Stimulated activated CD8-positive, alpha-beta memory T cell treated with anti-CD3 and anti-CD28 coated beads, Interleukin-7, amount 100 ng/mL, for 1 hour (primary cell): Measurements from ENCODE around the gene FAM47E.
"Not testable (repeated sequence)": the region's sequence is repeated elsewhere in the genome, so short reads cannot be mapped to it uniquely, and the experiment has no call there.

ENCODE experiments used
- DNase-seq, 2 donors: peaks; one replicate each; pipeline ENCODE4 v3.0.0-alpha.2; 2020; ENCODE audit warnings: low read depth in 2 of 2

FAM47E gene

DNA sequence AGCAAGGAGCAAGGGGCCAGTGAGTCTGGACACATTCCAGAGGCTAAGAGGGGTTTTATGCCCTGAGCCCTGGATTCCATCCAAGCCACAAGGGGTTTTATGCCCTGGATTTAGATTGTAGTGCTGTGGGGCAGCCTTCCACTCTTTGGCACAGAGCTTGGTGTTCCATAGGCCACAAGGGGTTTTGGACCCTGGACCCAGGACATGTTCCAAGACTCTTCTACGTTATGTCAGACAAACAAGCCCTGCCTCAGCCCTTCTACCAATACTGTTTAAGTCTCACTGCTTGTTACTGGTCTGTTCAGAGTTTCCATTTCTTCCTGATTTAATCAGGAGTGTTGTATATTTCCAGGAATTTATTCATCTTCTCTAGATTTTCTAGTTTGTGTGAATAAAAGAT is 25.1 kb upstream of the FAM47E start:
- no peak for DNase-seq

DNA sequence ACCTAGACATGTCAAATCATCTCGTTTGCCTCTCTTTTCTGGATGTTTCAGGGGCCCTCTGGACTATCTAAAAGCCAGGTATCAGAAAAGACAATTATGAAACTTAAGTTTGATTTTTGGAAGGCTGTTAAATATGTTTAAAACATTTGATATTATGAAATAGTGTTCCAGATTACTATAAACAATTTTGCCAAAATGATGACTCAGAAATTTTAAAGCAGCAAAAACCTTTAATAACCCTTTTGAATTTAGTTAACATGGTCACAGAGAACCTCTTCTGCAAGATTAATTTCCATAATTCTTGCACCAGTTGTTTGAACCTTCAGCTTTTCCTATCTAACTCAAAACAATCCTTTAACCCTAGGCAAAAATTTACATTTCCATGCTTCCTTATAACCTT is 18.8 kb upstream of the FAM47E start:
- DNase-seq, result no peak

DNA sequence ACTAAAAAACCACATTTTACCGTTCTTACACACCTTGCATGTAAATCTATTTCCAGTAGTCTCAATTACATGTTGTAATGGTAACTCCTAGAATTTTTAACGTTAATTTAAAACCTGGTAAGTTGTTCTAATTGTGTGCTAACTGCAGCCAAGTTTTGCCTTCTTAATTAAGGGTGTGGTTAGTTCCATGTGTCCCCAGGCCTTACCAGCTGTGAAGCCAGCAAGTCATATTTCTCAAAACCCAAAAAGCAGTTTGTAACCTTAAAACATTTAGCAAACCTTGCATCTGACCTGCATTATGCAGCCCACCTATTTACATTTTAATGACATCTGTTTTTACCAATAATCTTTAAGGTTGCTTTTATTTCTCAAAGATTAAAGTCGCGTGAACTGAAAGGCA is 18.4 kb upstream of the FAM47E start:
- DNase-seq, result no peak

DNA sequence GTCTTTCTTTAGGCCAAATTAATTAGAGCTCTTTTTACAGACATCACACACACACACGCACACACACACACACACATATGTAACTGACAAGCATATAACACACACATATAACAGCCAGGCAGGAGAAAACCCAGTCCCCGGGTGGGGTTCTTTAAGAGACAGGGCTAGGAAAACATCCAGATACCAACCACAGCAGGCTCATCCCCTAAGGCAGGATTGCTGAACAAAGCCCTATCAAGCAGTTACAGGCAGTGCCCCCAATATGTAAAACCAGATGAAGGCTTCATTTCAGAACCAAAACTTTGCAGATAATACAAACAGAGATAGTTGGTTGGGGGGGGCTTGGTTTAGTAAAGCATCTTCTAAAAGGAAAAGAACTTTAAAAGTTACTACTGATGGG is 18.0 kb upstream of the FAM47E start:
- no peak for DNase-seq

DNA sequence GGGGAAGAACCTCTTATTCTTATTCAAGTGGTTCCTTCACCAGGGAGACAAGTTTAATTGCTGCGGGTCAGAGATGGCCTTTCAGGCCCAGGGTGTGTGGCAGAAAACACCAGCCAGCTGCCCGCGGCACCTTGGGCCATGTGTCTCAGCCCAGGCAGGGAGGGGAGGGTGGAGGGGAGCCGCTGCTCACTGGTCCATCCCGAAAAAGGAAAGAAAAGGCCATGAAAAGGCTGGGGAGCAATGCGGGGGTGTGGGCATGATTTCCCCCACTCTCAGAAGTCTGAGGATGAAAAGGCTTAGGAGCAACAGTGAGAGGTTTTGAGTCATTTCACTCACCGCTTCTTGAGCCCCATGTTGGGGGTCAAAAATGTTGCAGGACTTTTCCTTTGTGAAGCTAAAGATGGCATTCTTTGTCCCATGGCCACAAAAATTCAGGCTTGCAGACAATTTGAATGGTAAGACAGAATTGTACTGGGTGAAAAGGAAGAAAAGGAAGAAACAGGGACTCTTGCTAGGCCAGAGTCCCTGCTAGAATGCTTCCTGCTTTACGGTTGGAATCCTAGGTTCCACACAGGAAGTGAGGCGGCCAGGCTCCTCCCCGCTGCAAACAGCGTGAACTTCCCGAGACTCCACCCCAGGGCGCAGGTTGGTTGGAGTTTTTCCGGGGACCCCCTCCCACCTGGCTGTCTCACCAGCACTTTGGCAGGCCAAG is 17.4 kb upstream of the FAM47E start:
- DNase-seq, result no peak

DNA sequence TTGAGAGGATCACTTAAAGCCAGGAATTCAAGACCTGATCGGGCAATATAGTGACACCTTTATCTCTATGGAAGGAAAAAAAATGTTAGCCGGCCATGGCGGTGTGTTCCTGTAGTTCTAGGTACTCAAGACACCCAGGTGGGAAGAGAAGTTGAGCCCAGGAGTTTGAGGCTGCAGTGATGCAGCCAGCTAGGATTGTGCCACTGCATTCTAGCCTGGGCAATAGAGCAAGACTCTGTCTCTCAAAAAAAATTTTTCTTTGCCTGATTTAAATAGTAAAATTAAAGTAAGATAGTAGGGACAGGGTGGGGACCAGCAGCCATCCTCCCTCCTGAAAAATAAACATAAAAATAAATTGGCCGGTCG is 16.9 kb upstream of the FAM47E start:
- DNase-seq, result no peak

DNA sequence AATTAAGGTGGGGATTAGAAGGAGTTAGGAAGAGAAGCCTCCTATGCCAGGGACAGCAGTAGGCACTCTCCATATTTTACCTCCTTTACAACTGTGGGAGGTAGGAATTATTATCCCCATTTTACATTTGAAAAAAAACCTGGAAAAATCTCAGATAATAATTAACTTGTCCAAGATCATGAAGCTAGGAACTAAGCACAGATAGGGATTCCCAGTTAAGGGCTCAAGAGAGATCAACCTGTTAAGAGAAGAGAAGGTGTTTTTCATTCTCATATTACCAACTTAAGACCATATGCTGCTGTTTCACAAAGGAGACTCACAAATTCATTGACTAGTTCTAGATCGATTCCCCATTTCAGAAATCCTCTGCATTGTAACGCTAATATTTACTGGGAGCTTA is 16.1 kb upstream of the FAM47E start:
- no peak for DNase-seq

DNA sequence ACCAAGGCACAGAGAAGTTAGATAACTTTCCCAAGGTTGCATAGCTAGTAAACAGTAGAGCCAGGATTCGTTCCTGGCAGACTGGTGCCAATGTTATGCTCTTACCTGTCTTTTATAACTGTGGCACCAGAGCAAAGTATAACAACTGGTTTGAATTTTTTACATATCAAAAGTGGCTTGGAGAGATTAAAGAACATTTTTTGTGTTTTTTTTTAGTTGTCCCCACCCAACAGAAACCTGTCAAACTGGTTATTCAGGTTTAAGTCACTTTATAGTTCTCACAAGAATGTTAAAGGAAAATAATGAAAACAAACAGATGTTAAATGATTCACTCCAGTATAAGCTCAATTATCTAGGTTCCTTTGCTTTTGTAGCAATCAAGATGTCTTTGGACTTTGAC is 15.6 kb upstream of the FAM47E start:
- no peak for DNase-seq

DNA sequence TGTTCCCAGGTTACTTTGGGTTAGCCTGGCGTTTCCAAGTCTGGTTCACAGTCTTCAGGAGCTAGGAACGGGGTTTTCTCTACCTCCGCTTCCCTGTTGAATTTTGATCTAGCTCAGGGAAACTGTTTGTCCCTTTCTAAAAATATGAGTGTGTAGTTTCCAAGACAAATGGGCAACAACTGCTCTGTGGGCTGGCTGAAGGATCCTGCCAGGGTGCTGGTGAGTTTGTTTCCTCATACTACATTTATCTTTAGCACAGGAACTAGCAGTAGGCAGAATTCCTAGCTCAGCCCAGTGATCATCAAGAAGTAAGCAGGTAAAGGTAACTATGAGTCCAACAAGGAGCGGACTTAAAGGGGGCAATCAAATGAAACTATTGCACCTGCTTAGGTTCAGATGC is 13.3 kb upstream of the FAM47E start:
- no peak for DNase-seq

DNA sequence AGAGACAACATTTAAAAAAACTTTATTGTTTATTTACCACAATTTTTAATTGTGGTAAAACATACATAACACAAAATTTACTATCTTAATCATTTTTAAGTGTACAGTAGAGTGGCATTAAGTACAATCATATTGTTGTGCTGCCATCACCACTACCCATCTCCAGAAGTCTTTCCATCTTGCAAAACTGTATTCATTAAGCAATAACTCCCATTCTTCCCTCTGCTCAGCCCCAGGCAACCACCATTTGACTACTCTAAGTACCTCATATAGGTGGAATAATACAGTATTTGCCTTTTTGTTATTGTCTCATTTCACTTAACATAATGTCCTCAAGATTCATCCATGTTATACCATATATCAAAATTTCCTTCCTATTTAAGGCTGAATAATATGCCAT is 12.8 kb upstream of the FAM47E start:
- DNase-seq, result no peak

DNA sequence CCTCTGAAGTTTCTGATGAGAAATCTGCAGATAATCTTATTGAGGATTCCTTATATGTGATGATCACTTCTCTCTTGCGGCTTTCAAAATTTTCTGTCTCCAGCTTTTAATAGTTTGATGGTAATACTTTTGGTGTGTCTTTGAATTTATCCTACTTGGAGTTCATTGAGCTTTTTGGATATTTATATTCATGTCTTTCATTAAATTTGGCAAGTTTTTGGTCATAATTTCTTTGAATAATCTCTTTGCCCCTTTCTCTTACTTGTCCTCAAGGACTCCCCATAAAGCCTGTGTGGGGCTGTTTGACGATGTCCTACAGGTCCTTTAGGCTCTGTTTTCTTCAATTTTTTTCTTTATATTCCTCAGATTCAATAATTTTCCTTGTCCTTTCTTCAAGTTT is 11.3 kb upstream of the FAM47E start:
- no peak for DNase-seq

DNA sequence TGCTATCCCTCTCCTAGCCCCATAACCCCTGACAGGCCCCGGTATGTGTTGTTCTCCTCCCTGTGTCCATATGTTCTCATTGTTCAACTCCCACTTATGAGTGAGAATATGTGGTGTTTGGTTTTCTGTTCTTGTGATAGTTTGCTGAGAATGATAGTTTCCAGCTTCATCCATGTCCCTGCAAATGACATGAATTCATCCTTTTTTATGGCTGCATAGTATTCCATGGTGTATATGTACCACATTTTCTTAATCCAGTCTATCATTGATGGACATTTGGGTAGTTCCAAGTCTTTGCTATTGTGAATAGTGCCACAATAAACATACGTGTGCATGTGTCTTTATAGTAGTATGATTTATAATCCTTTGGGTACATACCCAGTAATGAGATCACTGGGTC is 7.6 kb upstream of the FAM47E start:
- not testable (repeated sequence) for DNase-seq

DNA sequence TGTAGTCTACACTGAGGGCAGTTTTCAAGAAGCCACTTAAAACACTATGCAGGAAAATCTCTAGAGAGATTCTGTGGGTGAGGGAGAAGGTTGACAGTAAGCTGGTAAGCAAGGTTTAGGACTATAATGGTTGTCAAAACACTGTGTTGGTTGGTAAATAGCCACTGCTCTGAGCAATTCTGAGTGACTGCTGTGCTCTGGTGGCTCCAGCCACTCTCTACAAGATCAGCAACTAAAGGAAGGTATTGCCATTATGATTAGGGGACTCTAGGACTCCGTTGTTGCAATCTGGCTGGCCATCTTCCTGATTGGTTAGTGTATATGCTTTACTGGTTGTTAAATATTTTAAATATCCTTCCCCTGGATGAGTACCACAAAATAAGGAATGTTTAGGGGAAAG is 5.5 kb upstream of the FAM47E start:
- no peak for DNase-seq

DNA sequence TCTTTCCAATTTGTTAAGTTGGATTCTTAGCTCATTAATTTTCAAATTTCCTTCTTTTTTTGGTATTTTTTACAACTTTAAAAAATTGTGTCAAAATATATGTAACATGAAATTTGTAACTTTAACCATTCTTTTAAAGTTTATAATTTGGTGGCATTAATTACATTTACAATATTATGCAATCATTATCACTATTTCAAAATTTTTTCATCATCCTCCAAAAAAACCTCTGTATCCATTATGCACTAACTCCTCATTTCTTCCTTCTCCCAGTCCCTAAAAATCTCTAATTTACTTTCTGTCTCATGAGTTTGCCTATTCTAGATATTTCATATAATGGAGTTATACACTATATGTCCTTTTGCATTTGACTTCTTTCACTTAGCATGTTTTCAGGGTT is 4.7 kb upstream of the FAM47E start:
- DNase-seq, result no peak

DNA sequence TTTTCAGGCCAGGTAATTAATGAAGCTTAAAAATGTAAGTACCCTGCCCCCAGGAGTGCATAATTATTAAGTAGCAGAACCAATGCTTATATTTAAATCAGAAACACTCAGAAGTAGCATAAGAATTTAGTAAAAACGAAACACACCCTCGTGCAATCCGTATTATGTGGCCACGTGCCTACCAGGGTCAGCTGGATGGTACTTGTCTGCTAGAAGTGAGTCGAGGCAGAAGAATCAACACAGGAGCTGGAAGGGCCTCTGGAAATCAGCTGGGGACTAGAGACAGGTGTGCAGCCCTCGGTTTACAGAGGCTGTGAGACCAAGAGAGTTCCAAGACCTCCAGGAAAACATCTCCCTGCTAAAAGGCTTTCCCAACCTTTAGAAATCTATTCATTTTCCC is 559 bp upstream of the FAM47E start:
- no peak for DNase-seq

DNA sequence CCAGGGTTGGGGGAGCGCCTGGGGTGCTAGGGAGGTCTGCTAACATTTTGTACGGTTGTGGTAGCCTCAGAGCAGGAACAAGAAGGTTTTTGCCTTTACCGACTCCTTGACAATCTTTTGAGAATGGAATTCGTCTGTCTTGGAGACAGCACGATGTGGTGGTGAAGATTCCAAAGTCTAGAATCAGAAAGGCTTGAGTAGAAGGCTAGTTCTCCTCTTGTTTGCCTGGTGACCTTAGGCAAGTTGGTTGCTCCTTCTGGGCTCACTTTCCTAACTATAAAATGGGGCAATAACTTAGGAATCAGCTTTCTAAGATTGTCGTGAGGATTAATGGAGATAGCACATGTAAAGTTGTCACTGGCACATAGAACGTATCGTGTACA is 741 bp downstream of the FAM47E start:
- DNase-seq, result no peak

DNA sequence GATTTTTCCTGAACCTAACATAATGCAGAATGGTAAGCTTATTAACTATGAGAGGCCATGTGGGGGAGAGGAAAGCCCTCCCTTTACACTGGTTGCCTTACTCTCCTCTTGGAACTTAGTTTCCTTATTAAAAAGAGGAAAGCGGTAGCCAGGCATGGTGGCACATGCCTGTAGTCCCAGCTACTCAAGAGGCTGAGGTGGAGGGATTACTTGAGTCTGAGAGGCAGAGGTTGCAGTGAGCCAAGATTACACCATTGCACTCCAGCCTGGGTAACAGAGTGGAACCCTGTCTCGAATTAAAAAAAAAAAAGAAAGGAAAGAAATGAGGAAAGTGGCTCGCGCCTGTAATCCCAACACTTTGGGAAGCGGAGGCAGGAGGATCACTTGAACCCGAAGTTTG is 2.0 kb downstream of the FAM47E start:
- no peak for DNase-seq

DNA sequence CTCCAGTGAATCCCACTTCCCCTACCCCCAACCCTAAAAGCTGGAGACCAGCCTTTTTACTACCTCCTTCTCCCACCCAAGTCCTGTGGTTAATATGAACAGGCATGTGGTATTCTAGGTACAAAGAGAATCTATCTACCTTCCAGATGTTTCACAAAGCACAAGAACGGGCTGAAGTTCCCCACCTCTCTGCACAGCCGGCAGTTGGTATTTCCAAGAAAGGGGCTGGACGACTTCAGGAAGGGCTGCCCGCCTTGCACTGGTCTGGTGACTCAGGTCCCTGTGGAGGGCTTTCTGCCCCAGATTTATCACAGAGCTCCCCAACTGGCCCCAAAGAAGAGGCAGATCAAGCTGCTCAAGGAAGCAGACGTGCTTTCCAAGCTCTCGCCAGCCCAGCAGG is 4.5 kb downstream of the FAM47E start:
- no peak for DNase-seq

DNA sequence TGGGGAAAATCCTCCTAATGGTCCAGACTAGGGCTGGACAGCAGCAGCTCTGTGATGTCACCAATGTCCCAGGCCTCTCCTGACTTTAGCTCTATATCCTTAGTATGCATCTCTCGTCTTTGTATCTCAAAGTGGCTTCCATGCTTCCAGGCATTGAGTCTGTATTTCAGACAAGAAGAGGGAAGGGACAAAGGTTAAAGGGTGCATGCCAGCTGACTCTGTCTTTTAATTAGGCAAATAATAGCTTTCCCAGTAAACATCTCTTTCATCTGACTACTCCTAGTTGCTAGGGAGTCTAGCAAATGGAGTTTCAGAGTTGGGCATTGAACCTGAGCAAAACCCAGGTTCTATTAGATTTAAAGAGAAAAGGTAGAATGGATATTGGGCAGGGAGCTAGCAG is 5.4 kb downstream of the FAM47E start:
- no peak for DNase-seq

DNA sequence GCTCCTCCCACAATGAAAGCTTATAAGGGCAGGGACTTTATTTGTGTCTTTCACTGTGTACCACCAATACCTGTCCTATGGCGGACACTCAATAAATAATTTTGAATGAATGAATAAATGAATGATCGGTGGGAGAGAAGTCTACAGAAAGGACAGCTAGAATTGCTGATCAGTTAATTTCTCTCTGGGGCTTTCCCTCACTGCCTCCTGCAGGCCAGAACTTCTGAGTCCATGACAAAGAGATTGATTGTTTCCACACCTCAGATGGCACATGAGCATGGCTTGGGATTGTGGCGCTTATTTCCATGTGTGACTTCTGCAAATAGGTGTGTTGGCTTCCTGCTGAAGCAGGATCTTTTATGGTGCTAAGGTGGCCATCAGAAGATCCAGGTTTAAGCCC is 6.3 kb downstream of the FAM47E start:
- no peak for DNase-seq

DNA sequence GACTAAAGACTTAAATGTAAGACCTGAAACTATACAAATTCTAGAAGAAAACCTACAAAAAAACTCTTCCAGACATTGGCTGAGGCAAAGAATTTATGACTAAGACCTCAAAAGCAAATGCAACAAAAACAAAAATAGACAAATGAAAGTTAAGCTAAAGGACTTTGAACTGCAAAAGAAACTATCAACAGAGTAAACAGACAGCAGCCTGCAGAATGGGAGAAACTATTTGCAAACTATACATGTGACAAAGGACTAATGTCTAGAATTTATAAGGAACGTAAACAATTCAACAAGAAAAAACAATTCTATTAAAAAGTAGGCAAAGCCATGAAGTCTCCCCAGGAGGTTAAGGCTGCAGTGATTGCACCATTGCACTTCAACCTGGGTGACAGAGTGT is 9.1 kb downstream of the FAM47E start:
- no peak for DNase-seq

DNA sequence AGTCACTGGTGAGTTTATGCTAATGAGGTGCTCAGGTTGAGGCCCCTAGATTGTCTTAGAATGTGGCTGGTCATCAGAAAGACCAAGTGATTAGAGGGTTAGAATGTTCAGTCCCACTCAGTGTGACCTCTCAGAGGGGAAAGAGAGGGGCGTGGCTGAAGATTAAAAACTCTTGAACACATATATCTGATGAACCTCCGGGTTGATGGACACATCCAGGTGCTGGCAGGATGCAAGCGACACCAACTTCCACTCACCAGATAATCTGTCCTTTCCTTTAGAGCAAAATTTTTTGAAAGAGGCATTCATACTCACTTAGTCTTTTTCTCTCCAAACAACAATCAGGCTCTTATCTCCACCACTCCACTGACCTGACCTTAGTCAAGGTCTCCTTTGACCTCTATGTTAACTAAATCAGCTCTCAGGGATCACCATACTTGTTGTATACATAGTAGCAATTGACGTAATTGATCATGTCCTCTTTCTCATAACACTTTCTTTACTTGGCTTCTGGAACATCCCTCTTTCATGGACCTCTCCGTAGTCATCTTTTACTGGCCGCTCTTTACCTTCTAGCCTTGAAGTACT is 14.2 kb downstream of the FAM47E start:
- DNase-seq, result no peak

DNA sequence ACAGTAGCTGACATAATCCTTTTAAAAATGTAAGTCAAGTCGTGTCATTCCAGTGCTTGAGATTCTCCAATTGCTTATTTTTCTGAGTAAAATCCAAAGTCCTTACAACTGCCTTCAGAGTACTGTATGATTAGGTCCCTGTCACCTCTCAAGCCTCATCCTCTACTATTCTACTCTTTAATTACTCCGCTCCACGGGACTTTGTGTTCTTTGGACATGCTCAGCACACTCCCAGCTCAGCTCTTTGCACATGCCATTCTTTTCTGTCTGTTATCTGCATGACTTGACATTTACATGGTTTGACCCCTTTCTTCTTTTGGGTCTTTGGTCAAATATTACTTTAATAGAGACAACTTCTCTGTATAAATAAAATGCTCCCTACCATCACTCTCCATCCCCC is 15.1 kb downstream of the FAM47E start:
- DNase-seq, result no peak

DNA sequence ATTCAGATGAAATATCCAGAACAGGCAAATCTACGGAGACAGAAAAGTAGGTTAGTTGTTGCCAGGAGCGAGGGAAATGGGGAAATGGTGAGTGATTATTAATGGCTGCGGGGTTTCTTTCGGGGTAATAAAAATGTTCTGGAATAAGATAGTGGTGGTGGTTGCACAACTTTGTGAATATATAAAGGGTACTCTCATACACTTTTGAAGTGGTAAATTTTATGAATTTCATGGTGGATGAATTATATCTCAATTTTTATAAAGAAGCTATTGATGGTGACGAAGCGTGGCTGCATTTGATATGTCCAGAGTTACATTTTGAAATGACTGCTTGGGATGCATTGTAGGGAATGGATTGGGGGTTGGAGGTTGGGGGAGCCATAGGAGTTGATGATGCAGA is 16.3 kb downstream of the FAM47E start:
- DNase-seq, result no peak
